ENCODE data around the gene CCDC127. TPM values are rescaled to one million over a fixed set of nuclear protein-coding genes. Genes with fewer than 3 reads are reported as not detected.
"Not testable (repeated sequence)": the region's sequence is repeated elsewhere in the genome, so short reads cannot be mapped to it uniquely, and the experiment has no call there.

The CCDC127 gene
- total RNA-seq, 4 donors from 2014 or later, result 4.1 to 9.0 (median 7.2) TPM

DNA sequence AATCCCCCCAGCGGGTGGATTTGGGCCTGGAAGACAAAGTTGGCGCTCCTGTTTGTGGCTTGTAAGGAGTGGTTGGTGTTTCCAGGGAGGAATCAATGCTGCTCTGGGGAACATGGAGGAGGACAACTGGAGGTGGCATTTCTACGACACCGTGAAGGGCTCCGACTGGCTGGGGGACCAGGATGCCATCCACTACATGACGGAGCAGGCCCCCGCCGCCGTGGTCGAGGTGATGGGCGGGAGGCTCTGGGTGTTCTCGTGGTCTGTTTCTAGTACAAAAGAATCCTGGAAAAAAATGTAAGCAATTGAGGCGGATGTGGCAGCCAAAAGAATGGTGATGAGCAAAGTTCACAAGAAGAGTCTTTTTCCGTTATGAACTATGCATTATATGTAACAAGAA lies 7.4 kb upstream of the CCDC127 start:
- TF ChIP-seq CTCF (IDR thresholded peaks at IDR 0.05), result no peak
- no peak for TF ChIP-seq POLR2A (IDR thresholded peaks at IDR 0.05)
- peaks cover 0 to 65% (median 3%) of the 10 kb centered on the region in 3 donors for H3K36me3 ChIP-seq
- H3K9me3 ChIP-seq, result no peaks in the 10 kb centered on the region
- no peak for DNase-seq
- peaks cover 0 to 20% (median 4%) of the 10 kb centered on the region in 4 donors for H3K4me1 ChIP-seq
- H3K4me3 ChIP-seq, result no peak overlapping the region
- no peaks in the 10 kb centered on the region for H3K27me3 ChIP-seq
- H3K27ac ChIP-seq, result no peak overlapping the region

DNA sequence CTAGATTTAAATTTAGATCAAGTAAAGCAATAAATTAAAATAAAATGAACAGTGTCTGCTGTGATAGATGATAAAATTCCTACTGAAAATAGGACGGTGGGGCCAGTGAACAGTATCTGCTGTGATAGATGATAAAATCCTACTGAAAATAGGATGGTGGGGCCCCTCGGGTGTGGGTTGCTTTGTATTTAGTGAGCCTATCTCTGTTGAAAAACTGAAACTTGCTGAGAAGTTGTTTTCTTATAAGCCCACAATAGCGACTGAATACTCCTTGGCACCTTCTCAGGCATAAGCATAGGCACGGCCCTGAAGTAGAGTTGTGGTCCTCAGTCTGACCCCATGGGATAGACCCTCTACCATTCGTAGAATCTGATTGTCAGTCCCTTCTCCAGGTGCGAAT lies 5.8 kb upstream of the CCDC127 start:
- H3K27ac ChIP-seq, result no peak overlapping the region
- no peak overlapping the region for H3K4me3 ChIP-seq
- TF ChIP-seq CTCF (IDR thresholded peaks at IDR 0.05), result no peak
- TF ChIP-seq POLR2A (IDR thresholded peaks at IDR 0.05), result no peak
- DNase-seq, result no peak
- H3K27me3 ChIP-seq, result no peaks in the 10 kb centered on the region
- peaks cover 0 to 20% (median 5%) of the 10 kb centered on the region in 4 donors for H3K4me1 ChIP-seq
- H3K36me3 ChIP-seq, result peaks cover 0 to 50% (median 0%) of the 10 kb centered on the region in 3 donors
- H3K9me3 ChIP-seq, result no peaks in the 10 kb centered on the region

- not testable (repeated sequence) for DNase-seq, H3K4me3 ChIP-seq, H3K27me3 ChIP-seq, H3K9me3 ChIP-seq, H3K27ac ChIP-seq
- Histone ChIP-seq H3K36me3 (peaks cover 0 to 43% (median 0%) of the 10 kb centered on the region in 3 donors), H3K4me1 (peaks cover 0 to 20% (median 5%) of the 10 kb centered on the region in 4 donors)
These were observed 5.2 kb upstream of the CCDC127 start for GRCh38 chr5:222951-223715.

GRCh38 chr5:219991-220390 lies 2.0 kb upstream of the CCDC127 start:
- Histone ChIP-seq H3K27ac (peak overlapping the region; percentile 95), H3K36me3 (peaks cover 0 to 13% (median 0%) of the 10 kb centered on the region in 3 donors), H3K9me3 (no peaks in the 10 kb centered on the region), H3K4me1 (peaks cover 0 to 28% (median 5%) of the 10 kb centered on the region in 4 donors), H3K4me3 (peak overlapping the region; percentile 79 to 97 (median 88)), H3K27me3 (no peaks in the 10 kb centered on the region)
- TF ChIP-seq CTCF (IDR thresholded peaks at IDR 0.05) (no peak), POLR2A (IDR thresholded peaks at IDR 0.05) (no peak)
- no peak for DNase-seq

GRCh38 chr5:219460-219863 lies 1.5 kb upstream of the CCDC127 start:
- peak; percentile 52 to 56 (median 53) for DNase-seq
- peak overlapping the region; percentile 95 for H3K27ac ChIP-seq
- no peaks in the 10 kb centered on the region for H3K9me3 ChIP-seq
- peak overlapping the region; percentile 79 to 97 (median 88) for H3K4me3 ChIP-seq
- peaks cover 0 to 8% (median 0%) of the 10 kb centered on the region in 3 donors for H3K36me3 ChIP-seq
- no peaks in the 10 kb centered on the region for H3K27me3 ChIP-seq
- no peak for TF ChIP-seq CTCF (IDR thresholded peaks at IDR 0.05)
- no peak for TF ChIP-seq POLR2A (IDR thresholded peaks at IDR 0.05)
- peaks cover 0 to 31% (median 5%) of the 10 kb centered on the region in 4 donors for H3K4me1 ChIP-seq

All from Peyer's patch (tissue), 4 donors.